ENCODE data around the gene DUOX1. TPM values are rescaled to one million over a fixed set of nuclear protein-coding genes. Genes with fewer than 3 reads are reported as not detected.

DUOX1 gene
- polyA plus RNA-seq, 1 donor (not counting 4 experiments of a cell fraction or from before 2014, with no cell fraction given) = 16.3 TPM

DNA sequence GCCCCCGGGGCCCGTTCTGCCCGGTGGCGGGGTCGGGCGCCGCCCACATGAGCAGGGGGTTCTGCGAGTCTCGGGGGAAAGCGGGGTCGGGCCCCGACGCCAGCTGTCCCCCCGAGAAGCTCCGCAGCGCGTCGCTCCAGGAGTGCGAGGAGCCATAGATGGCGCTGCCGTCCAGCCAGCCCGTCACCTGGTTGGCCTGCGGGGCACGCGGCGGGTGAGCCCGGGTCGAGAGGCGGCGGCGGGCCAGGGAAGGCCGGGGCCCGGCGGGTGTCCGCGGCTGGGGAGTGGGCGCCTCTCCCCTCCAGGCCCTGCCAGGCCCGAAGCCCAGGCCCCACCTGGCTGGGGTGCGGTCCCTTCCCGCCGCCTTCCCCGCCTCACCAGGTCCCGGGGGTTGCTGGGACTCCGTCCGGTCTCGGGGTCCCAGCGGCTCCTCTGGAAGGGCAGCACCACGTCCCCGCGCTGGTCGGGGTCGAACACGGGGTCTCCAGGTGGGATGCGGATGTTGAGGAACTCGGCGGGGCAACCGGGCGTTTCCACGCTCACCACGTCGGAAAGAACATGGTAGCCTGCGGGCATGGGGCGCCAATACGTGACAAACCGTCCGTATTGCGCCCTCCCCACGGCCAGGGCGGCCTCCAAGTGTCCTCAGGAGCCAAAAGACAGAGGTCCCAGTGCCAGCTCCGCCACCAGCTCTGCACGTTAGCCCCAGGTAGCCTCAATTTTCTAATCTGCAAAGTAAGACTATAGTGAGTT lies 18.2 kb upstream of the DUOX1 start:
- H3K4me1 ChIP-seq (ENCODE audit: control insufficient read depth, extremely low read depth, insufficient read depth, low read length) = peaks cover 11% of the 10 kb centered on the region
- peaks cover 71% of the 10 kb centered on the region for H3K27me3 ChIP-seq (ENCODE audit: control insufficient read depth, extremely low read depth, insufficient read depth, low read length)
- dilution Hi-C loops (cut with MboI; ENCODE audit: extremely low pct_ligation_motif_present, low sequenced_read_pairs) = no loop called here
- no peak overlapping the region for H2AFZ ChIP-seq (ENCODE audit: control insufficient read depth, low read length)
- H3K9me1 ChIP-seq (ENCODE audit: control insufficient read depth, extremely low read depth, insufficient read depth, low read length) = no peaks in the 10 kb centered on the region
- TF ChIP-seq CTCF (optimal IDR thresholded peaks at IDR 0.05 in 1 of 3, IDR thresholded peaks at IDR 0.05 in 1 of 3, conservative IDR thresholded peaks at IDR 0.05 in 1 of 3; ENCODE audit: extremely low read depth in 1 of 3, insufficient read depth in 2 of 3, low read length in 3 of 3) = no peak
- TF ChIP-seq EZH2 (IDR thresholded peaks at IDR 0.05; ENCODE audit: low read length) = peak; percentile 93
- no peak overlapping the region for H3K4me3 ChIP-seq (ENCODE audit: control insufficient read depth in 2 of 3, extremely low read depth in 1 of 3, insufficient read depth in 2 of 3, low read depth in 1 of 3, low read length in 3 of 3)
- H3K4me2 ChIP-seq (ENCODE audit: control insufficient read depth, extremely low read depth, insufficient read depth, low read depth, low read length) = no peak overlapping the region
- FAIRE-seq (no peak), DNase-seq (ENCODE audit: low read depth, low spot score) (no peak)
- no peaks in the 10 kb centered on the region for H3K9me3 ChIP-seq (ENCODE audit: control insufficient read depth, low read depth, low read length)
- no peak overlapping the region for H3K27ac ChIP-seq (ENCODE audit: control insufficient read depth, insufficient read depth, low read length)
- H3K9ac ChIP-seq (ENCODE audit: control insufficient read depth, extremely low read depth, insufficient read depth, low read length) = no peak overlapping the region
- H4K20me1 ChIP-seq (ENCODE audit: control insufficient read depth, extremely low read depth, insufficient read depth, low read length) = peaks cover 5% of the 10 kb centered on the region
- H3K79me2 ChIP-seq (ENCODE audit: control insufficient read depth, insufficient read depth, low read length) = no peaks in the 10 kb centered on the region
- no peaks in the 10 kb centered on the region for H3K36me3 ChIP-seq (ENCODE audit: control insufficient read depth in 2 of 2, extremely low read depth in 1 of 2, insufficient read depth in 2 of 2, low read length in 2 of 2)

GRCh38 chr15:45112143-45112590 lies 17.6 kb upstream of the DUOX1 start:
- TF ChIP-seq CTCF (optimal IDR thresholded peaks at IDR 0.05 in 1 of 3, IDR thresholded peaks at IDR 0.05 in 1 of 3, conservative IDR thresholded peaks at IDR 0.05 in 1 of 3; ENCODE audit: extremely low read depth in 1 of 3, insufficient read depth in 2 of 3, low read length in 3 of 3) = no peak
- TF ChIP-seq EZH2 (IDR thresholded peaks at IDR 0.05; ENCODE audit: low read length) = peak; percentile 89
- peak overlapping the region; percentile 73 for H3K4me2 ChIP-seq (ENCODE audit: control insufficient read depth, extremely low read depth, insufficient read depth, low read depth, low read length)
- H3K79me2 ChIP-seq (ENCODE audit: control insufficient read depth, insufficient read depth, low read length) = no peaks in the 10 kb centered on the region
- no peaks in the 10 kb centered on the region for H3K9me3 ChIP-seq (ENCODE audit: control insufficient read depth, low read depth, low read length)
- FAIRE-seq = no peak
- H4K20me1 ChIP-seq (ENCODE audit: control insufficient read depth, extremely low read depth, insufficient read depth, low read length) = peaks cover 5% of the 10 kb centered on the region
- no peak overlapping the region for H3K27ac ChIP-seq (ENCODE audit: control insufficient read depth, insufficient read depth, low read length)
- peak overlapping the region in 2 of 3 experiments; percentile 19 to 40 for H3K4me3 ChIP-seq (ENCODE audit: control insufficient read depth in 2 of 3, extremely low read depth in 1 of 3, insufficient read depth in 2 of 3, low read depth in 1 of 3, low read length in 3 of 3)
- peaks cover 13% of the 10 kb centered on the region for H3K4me1 ChIP-seq (ENCODE audit: control insufficient read depth, extremely low read depth, insufficient read depth, low read length)
- no peak overlapping the region for H3K9ac ChIP-seq (ENCODE audit: control insufficient read depth, extremely low read depth, insufficient read depth, low read length)
- no peaks in the 10 kb centered on the region for H3K36me3 ChIP-seq (ENCODE audit: control insufficient read depth in 2 of 2, extremely low read depth in 1 of 2, insufficient read depth in 2 of 2, low read length in 2 of 2)
- DNase-seq (ENCODE audit: low read depth, low spot score) = no peak
- H3K27me3 ChIP-seq (ENCODE audit: control insufficient read depth, extremely low read depth, insufficient read depth, low read length) = peaks cover 77% of the 10 kb centered on the region
- H3K9me1 ChIP-seq (ENCODE audit: control insufficient read depth, extremely low read depth, insufficient read depth, low read length) = no peaks in the 10 kb centered on the region
- peak overlapping the region; percentile 30 for H2AFZ ChIP-seq (ENCODE audit: control insufficient read depth, low read length)
- dilution Hi-C loops (cut with MboI; ENCODE audit: extremely low pct_ligation_motif_present, low sequenced_read_pairs) = no loop called here

Measured in keratinocyte (primary cell).